IMR-90 (cell line): ENCODE results near the gene CHST3. TPM values are rescaled to one million over a fixed set of nuclear protein-coding genes. Genes with fewer than 3 reads are reported as not detected.

Experiments used
- ATAC-seq: fragments of 200-7000 bp; cut with Tn5 transposase; 2 replicates; pipeline ENCODE4 v1.9.1; 2020; ENCODE audit warnings: low read depth, mild to moderate bottlenecking, moderate library complexity
- BruUV-seq: library from RNA; stranded (reverse); fragments of 400-500 nt; replicated peaks from 2 replicates; lab custom pipeline; 2021; lab: Mats Ljungman, UMichigan
- CTCF ChIA-PET: fragments of 300-600 bp; formaldehyde crosslinking; extraction: SDS; loops from one replicate; lab custom pipeline; 2021; ENCODE audit warnings: antibody characterized with exemption; lab: Yijun Ruan, JAX
- POLR2A ChIA-PET: fragments of 300-600 bp; sonication (Branson Sonifier 250); formaldehyde crosslinking; loops from one replicate; lab custom pipeline; 2022; ENCODE audit warnings: antibody characterized with exemption; ENCODE audit not compliant: unreplicated experiment; lab: Charles Lee
- DNase-seq: peaks from one replicate; pipeline ENCODE4 v3.0.0; 2013
- H2AFZ ChIP-seq: replicated peaks from 2 replicates; pipeline ENCODE3; 2013; ENCODE audit warnings: low read length, mild to moderate bottlenecking; ENCODE audit not compliant: poor library complexity
- H2AK5ac ChIP-seq: 2 replicates; pipeline ENCODE4 v1.6.1; 2013; ENCODE audit warnings: low read depth, low read length, inconsistent platforms
- H2AK9ac ChIP-seq: replicated peaks from 2 replicates; pipeline ENCODE3; 2013; ENCODE audit warnings: mild to moderate bottlenecking, low read depth, low read length, moderate library complexity; ENCODE audit not compliant: poor library complexity
- H2BK120ac ChIP-seq: 2 replicates; pipeline ENCODE4 v1.6.1; 2013; ENCODE audit warnings: low read depth, low read length, inconsistent platforms
- H2BK15ac ChIP-seq: 3 replicates; pipeline ENCODE4 v1.6.1; 2013; ENCODE audit warnings: low read depth, low read length, inconsistent platforms
- H2BK20ac ChIP-seq: 2 replicates; pipeline ENCODE4 v1.6.1; 2013; ENCODE audit warnings: low read depth, mild to moderate bottlenecking, inconsistent platforms, low read length, moderate library complexity
- H2BK5ac ChIP-seq: 2 replicates; pipeline ENCODE4 v1.6.1; 2013; ENCODE audit warnings: mild to moderate bottlenecking, low read depth, low read length, inconsistent platforms; ENCODE audit not compliant: poor library complexity, severe bottlenecking
- H3K14ac ChIP-seq: replicated peaks from 2 replicates; pipeline ENCODE4 v1.6.1; 2013; ENCODE audit warnings: low read depth, low read length, inconsistent platforms
- H3K18ac ChIP-seq: 2 replicates; pipeline ENCODE4 v1.6.1; 2013; ENCODE audit warnings: low read depth, low read length, control low read depth
- H3K23ac ChIP-seq: 2 replicates; pipeline ENCODE4 v1.6.1; 2013; ENCODE audit warnings: low read depth, low read length, inconsistent platforms
- H3K27ac ChIP-seq: 2 replicates; pipeline ENCODE4 v1.5.1; 2013; ENCODE audit warnings: mild to moderate bottlenecking, control low read depth, low read length; ENCODE audit not compliant: insufficient read depth
- H3K27me3 ChIP-seq: 2 replicates; pipeline ENCODE4 v1.6.1; 2013; ENCODE audit warnings: low read length; ENCODE audit not compliant: control insufficient read depth, insufficient read depth
- H3K36me3 ChIP-seq: 2 replicates; pipeline ENCODE4 v1.6.1; 2013; ENCODE audit warnings: low read length, mixed read lengths; ENCODE audit not compliant: control insufficient read depth, insufficient read depth
- H3K4ac ChIP-seq: 2 replicates; pipeline ENCODE4 v1.6.1; 2013; ENCODE audit warnings: low read depth, low read length, inconsistent platforms
- H3K4me1 ChIP-seq: 2 replicates; pipeline ENCODE4 v1.6.1; 2013; ENCODE audit warnings: low read length, mixed read lengths; ENCODE audit not compliant: control insufficient read depth, insufficient read depth
- H3K4me2 ChIP-seq: 2 replicates; pipeline ENCODE4 v1.6.1; 2013; ENCODE audit warnings: low read depth, mild to moderate bottlenecking, control low read depth, low read length, moderate library complexity
- H3K4me3 ChIP-seq: 2 replicates; pipeline ENCODE4 v1.5.1; 2013; ENCODE audit warnings: low read depth, mild to moderate bottlenecking, control low read depth, low read length, moderate library complexity; ENCODE audit not compliant: insufficient read depth
- H3K56ac ChIP-seq: 2 replicates; pipeline ENCODE4 v1.6.1; 2013; ENCODE audit warnings: low read length, inconsistent platforms; ENCODE audit not compliant: insufficient read depth; ENCODE audit errors: extremely low read depth
- H3K79me1 ChIP-seq, 2 experiments: 2 replicates each; pipeline ENCODE4 v1.6.1; 2013; ENCODE audit warnings: low read length in 2 of 2, inconsistent platforms in 1 of 2, low read depth in 1 of 2
- H3K9ac ChIP-seq: 2 replicates; pipeline ENCODE4 v1.6.1; 2013; ENCODE audit warnings: low read depth, low read length, control low read depth
- H3K9me1 ChIP-seq: 2 replicates; pipeline ENCODE4 v1.6.1; 2013; ENCODE audit warnings: low read length, inconsistent platforms; ENCODE audit not compliant: insufficient read depth
- H3K9me3 ChIP-seq: 2 replicates; pipeline ENCODE4 v1.6.1; 2013; ENCODE audit warnings: low read length; ENCODE audit not compliant: control insufficient read depth, insufficient read depth
- H4K20me1 ChIP-seq: 2 replicates; pipeline ENCODE4 v1.6.1; 2013; ENCODE audit warnings: low read length, inconsistent platforms; ENCODE audit not compliant: insufficient read depth
- H4K5ac ChIP-seq: 2 replicates; pipeline ENCODE4 v1.6.1; 2013; ENCODE audit warnings: mild to moderate bottlenecking, low read depth, low read length, control low read depth
- H4K8ac ChIP-seq, 2 experiments: 2 replicates each; pipeline ENCODE4 v1.6.1; 2013; ENCODE audit warnings: low read depth in 2 of 2, low read length in 2 of 2, control low read depth in 1 of 2, inconsistent platforms in 1 of 2
- H4K91ac ChIP-seq: 2 replicates; pipeline ENCODE4 v1.6.1; 2013; ENCODE audit warnings: low read depth, low read length, inconsistent platforms; ENCODE audit not compliant: insufficient read depth
- BHLHE40 ChIP-seq: fragments of 150-350 bp; IDR thresholded peaks from 2 replicates; pipeline ENCODE4 v1.6.1; 2016; ENCODE audit warnings: mild to moderate bottlenecking, low read depth, low read length
- CEBPB ChIP-seq: IDR thresholded peaks from 2 replicates; pipeline ENCODE4 v1.6.1; 2012; ENCODE audit warnings: low read depth, low read length, improper control_type of control experiment
- CHD1 ChIP-seq: IDR thresholded peaks from 2 replicates; pipeline ENCODE4 v1.6.1; 2012; ENCODE audit warnings: low read depth, low read length, improper control_type of control experiment
- FOS ChIP-seq: fragments of 150-350 bp; IDR thresholded peaks from 2 replicates; pipeline ENCODE4 v1.6.1; 2016; ENCODE audit warnings: low read depth, low read length
- MAFK ChIP-seq: IDR thresholded peaks from 2 replicates; pipeline ENCODE4 v1.6.1; 2012; ENCODE audit warnings: low read depth, low read length, improper control_type of control experiment
- MXI1 ChIP-seq: IDR thresholded peaks from 2 replicates; pipeline ENCODE4 v1.6.1; 2012; ENCODE audit warnings: low read depth, mild to moderate bottlenecking, low read length, moderate library complexity, borderline replicate concordance
- RAD21 ChIP-seq: IDR thresholded peaks from 2 replicates; pipeline ENCODE4 v1.6.1; 2012; ENCODE audit warnings: low read length, improper control_type of control experiment
- RFX5 ChIP-seq: IDR thresholded peaks from 2 replicates; pipeline ENCODE4 v1.8.0; 2012; ENCODE audit warnings: low read depth, mild to moderate bottlenecking, low read length, moderate library complexity
- SMC3 ChIP-seq: fragments of 150-350 bp; IDR thresholded peaks from 2 replicates; pipeline ENCODE4 v1.6.1; 2016; ENCODE audit warnings: low read depth, mild to moderate bottlenecking, antibody characterized with exemption, low read length, moderate library complexity
- WGBS, 2 experiments: methylation state at CpG; one replicate each; pipeline versions ENCODE4 v1.1.5 to v1.1.7; 2013; ENCODE audit warnings: missing lambda C conversion rate in 2 of 2; ENCODE audit not compliant: insufficient read length in 1 of 2; ENCODE audit errors: extremely low coverage in 2 of 2; 5-methylcytosine and 5-hydroxymethylcytosine counted together
- dilution Hi-C: fragments of 300-500 bp; cut with HindIII; formaldehyde crosslinking; loops from one replicate; pipeline ENCODE4 v1.14.3; 2018; ENCODE audit warnings: low sequenced_read_pairs; ENCODE audit not compliant: unreplicated experiment
- in situ Hi-C: fragments of 300-500 bp; cut with MboI; formaldehyde crosslinking; loops from 3 replicates; pipeline ENCODE4 v1.14.3; 2019; ENCODE audit warnings: low sequenced_read_pairs, inconsistent platforms, mixed read lengths
- intact Hi-C: fragments of 100-400 bp; cut with micrococcal nuclease; formaldehyde crosslinking; loops from 2 replicates; pipeline ENCODE4 v1.10.0; 2022
- polyA plus RNA-seq, 3 experiments: library from polyadenylated mRNA; depleted of rRNA; stranded (reverse); fragments of >200 nt; gene quantifications; 2 replicates each; pipeline ENCODE4 v1.2.3, GENCODE V29; 2012; ENCODE audit warnings: low replicate concordance in 1 of 3
- total RNA-seq: library from RNA; depleted of rRNA; stranded (reverse); fragments of >200 nt; gene quantifications from 2 replicates; pipeline ENCODE4 v1.2.3, GENCODE V29; 2012
- TF ChIP-seq, protein P1 (sequence below): conservative IDR thresholded peaks from 2 replicates; pipeline ENCODE4 v1.5.1; 2012; ENCODE audit warnings: mild to moderate bottlenecking, low read depth, low read length, improper control_type of control experiment
- TF ChIP-seq, protein P2 (sequence below): fragments of 150-350 bp; IDR thresholded peaks from 2 replicates; pipeline ENCODE4 v1.6.1; 2016; ENCODE audit warnings: low read depth, mild to moderate bottlenecking, low read length, moderate library complexity, borderline replicate concordance
- TF ChIP-seq, protein P3 (sequence below): fragments of 150-350 bp; IDR thresholded peaks from 2 replicates; pipeline ENCODE4 v1.6.1; 2017; ENCODE audit warnings: mild to moderate bottlenecking, antibody characterized with exemption, low read length, low read depth

The CHST3 gene
- total and polyA plus RNA-seq, 2 of the 4 experiments (the other 2 are of a cell fraction): 8.6 to 9.0 TPM

DNA sequence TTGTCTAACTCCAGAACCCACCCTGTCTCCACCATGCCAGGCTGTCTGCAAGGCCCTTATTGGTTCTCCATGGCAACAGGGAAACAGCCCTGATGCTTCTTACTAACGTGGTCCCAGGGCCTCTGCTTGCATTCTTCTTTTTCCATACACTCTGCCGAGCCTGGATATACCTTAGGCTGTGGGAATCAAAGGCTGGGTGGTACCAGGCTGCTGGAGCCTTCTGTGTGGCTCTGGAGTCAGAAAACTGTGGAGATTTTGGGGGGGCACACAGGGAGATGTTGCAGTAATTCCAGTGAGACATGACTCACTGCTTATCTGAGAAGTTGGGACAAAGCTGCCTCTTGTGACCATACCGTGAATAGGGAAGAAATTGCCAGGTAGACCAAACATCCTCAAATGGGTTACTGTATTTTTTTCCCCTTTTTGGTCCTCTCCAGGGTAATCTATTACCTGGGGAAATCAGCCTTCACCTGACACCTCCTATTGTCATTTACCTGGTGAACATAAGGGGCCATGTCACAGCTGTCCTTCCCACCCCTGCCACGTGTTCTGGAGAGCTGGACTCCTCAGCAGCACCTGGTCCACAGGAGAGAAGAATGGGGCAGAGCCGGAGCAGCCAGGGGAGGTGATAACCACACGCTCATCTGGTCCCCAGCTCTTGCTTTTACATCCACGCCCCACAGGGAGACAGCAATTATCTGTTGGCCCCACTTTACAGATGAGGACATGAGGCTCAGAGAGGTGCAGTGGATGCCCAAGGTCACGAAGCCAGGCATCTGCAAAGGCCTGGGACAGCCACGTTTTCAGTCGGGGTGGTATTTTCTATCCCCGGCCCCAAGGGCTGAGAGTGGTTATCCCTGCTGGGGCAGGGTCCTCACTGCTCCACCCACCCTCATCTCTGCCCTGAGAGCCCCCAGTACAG is 4.6 kb downstream of the CHST3 start:
- peak overlapping the region; percentile 56; the same call in 1 of the 2 replicates for H2AK5ac ChIP-seq
- no peak overlapping the region for H3K4me3 ChIP-seq
- DNase-seq: peak; percentile 35
- no peak overlapping the region; the same call in 1 of the 2 replicates for H3K4me2 ChIP-seq
- ChIA-PET CTCF (no interaction called here), POLR2A (no interaction called here)
- dilution Hi-C loops: no loop called here
- BruUV-seq: no TSS peak
- no peak overlapping the region for H4K8ac ChIP-seq
- H2BK20ac ChIP-seq: 0 out of 2 replicates have a peak overlapping the region, but pooled peaks have one; percentile 16
- peak overlapping the region; percentile 76 for H2AK9ac ChIP-seq
- peaks cover 34% of the 10 kb centered on the region for H3K9me1 ChIP-seq
- no peak overlapping the region for H3K18ac ChIP-seq
- no peak overlapping the region for H3K27ac ChIP-seq
- intact Hi-C loops: no loop called here
- 0 out of 2 replicates have a peak overlapping the region, but pooled peaks have one; percentile 42 for H3K23ac ChIP-seq
- WGBS, 2 experiments: 96% methylated on average over 4 of the region's 11 CpGs; no CpG with 5 or more reads in 1 of the 2 experiments
- H2BK15ac ChIP-seq: 0 out of 3 replicates have a peak overlapping the region, but pooled peaks have one; percentile 12
- H3K79me1 ChIP-seq: peaks cover 24 to 89% of the 10 kb centered on the region in 2 experiments
- peak overlapping the region; percentile 28; the same call in 1 of the 2 replicates for H4K91ac ChIP-seq
- H2BK5ac ChIP-seq: no peak overlapping the region
- H4K5ac ChIP-seq: no peak overlapping the region
- H3K27me3 ChIP-seq: no peaks in the 10 kb centered on the region
- no peak overlapping the region for H3K56ac ChIP-seq
- H3K36me3 ChIP-seq: no peaks in the 10 kb centered on the region
- in situ Hi-C loops: loop anchor here (10.0 kb wide), 1 partner anchor 356 kb away; no protein-coding TSS in a partner anchor
- H3K4ac ChIP-seq: peak overlapping the region; percentile 71
- no peak for ATAC-seq
- H3K9me3 ChIP-seq: no peaks in the 10 kb centered on the region
- H3K9ac ChIP-seq: no peak overlapping the region
- H3K4me1 ChIP-seq: peaks cover 16% of the 10 kb centered on the region
- peaks cover 71% of the 10 kb centered on the region for H4K20me1 ChIP-seq
- H2BK120ac ChIP-seq: peak overlapping the region; percentile 43; the same call in 1 of the 2 replicates
- no peak overlapping the region; the same call in 1 of the 2 replicates for H3K14ac ChIP-seq
- H2AFZ ChIP-seq: no peak overlapping the region
- TF ChIP-seq BHLHE40: no peak
- TF ChIP-seq FOS: 0 out of 2 replicates have a peak, but pooled peaks have one; percentile 55
- no peak for TF ChIP-seq MXI1
- no peak for TF ChIP-seq CHD1
- TF ChIP-seq, protein P1, sequence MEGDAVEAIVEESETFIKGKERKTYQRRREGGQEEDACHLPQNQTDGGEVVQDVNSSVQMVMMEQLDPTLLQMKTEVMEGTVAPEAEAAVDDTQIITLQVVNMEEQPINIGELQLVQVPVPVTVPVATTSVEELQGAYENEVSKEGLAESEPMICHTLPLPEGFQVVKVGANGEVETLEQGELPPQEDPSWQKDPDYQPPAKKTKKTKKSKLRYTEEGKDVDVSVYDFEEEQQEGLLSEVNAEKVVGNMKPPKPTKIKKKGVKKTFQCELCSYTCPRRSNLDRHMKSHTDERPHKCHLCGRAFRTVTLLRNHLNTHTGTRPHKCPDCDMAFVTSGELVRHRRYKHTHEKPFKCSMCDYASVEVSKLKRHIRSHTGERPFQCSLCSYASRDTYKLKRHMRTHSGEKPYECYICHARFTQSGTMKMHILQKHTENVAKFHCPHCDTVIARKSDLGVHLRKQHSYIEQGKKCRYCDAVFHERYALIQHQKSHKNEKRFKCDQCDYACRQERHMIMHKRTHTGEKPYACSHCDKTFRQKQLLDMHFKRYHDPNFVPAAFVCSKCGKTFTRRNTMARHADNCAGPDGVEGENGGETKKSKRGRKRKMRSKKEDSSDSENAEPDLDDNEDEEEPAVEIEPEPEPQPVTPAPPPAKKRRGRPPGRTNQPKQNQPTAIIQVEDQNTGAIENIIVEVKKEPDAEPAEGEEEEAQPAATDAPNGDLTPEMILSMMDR: 0 out of 2 replicates have a peak, but pooled peaks have one; percentile 6
- TF ChIP-seq RAD21: no peak
- TF ChIP-seq, protein P2, sequence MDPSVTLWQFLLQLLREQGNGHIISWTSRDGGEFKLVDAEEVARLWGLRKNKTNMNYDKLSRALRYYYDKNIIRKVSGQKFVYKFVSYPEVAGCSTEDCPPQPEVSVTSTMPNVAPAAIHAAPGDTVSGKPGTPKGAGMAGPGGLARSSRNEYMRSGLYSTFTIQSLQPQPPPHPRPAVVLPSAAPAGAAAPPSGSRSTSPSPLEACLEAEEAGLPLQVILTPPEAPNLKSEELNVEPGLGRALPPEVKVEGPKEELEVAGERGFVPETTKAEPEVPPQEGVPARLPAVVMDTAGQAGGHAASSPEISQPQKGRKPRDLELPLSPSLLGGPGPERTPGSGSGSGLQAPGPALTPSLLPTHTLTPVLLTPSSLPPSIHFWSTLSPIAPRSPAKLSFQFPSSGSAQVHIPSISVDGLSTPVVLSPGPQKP: no peak
- TF ChIP-seq SMC3: no peak
- TF ChIP-seq RFX5: no peak
- TF ChIP-seq, protein P3, sequence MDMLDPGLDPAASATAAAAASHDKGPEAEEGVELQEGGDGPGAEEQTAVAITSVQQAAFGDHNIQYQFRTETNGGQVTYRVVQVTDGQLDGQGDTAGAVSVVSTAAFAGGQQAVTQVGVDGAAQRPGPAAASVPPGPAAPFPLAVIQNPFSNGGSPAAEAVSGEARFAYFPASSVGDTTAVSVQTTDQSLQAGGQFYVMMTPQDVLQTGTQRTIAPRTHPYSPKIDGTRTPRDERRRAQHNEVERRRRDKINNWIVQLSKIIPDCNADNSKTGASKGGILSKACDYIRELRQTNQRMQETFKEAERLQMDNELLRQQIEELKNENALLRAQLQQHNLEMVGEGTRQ: no peak
- TF ChIP-seq CEBPB: peak; percentile 65
- no peak for TF ChIP-seq MAFK
